GM21390 (cell line): ENCODE measurements around the gene FAM13C.
"Not testable (repeated sequence)": the region's sequence is repeated elsewhere in the genome, so short reads cannot be mapped to it uniquely, and the experiment has no call there.

Experiments used
- ATAC-seq: cut with Tn5 transposase; IDR thresholded peaks from one replicate; pipeline ENCODE4 v1.9.1; 2021; ENCODE audit not compliant: unreplicated experiment

Gene FAM13C

DNA sequence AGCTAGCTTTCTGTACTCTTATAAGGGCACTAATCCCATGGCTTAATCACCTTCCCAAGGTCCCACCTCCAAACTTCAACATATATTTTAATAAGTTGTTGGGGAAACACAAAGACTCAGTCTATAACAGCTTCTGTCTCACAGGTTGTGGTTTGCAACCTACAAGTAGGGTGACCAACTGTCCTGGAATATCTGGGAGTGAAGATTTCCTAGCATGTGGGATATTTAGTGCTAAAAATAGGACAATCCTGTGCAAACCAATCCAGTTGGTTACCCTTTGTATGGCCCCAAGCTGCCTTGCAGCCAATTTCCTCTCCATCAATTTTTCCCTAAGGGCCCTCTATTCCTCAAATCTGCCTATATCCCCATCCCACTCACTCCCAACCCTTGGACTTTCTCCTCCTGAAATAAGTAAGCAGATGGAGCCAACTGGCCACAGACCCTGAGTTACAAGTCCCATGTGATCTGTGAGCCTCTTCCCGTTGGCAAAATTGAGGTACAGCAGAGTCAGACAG, 82.3 kb downstream of the FAM13C start:
- ATAC-seq, result no peak

DNA sequence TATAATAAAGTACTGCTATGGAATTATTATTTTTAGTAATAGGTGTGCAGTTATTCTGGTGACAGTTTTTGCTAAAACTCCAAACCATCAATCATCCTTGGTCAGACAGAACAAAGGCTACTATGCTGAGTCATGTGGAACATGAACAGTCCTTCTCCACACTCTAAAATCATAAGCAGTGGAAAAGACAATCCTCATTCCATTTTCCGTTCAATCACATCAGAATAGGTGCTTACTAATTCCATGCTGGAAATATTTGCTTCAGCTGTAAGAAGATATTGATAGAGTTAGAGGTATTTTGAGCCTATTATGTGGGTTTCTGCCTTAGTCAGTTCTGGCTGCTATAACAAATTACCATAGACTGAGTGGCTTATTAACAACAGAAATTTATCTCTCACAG, 82.9 kb downstream of the FAM13C start:
- no peak for ATAC-seq

DNA sequence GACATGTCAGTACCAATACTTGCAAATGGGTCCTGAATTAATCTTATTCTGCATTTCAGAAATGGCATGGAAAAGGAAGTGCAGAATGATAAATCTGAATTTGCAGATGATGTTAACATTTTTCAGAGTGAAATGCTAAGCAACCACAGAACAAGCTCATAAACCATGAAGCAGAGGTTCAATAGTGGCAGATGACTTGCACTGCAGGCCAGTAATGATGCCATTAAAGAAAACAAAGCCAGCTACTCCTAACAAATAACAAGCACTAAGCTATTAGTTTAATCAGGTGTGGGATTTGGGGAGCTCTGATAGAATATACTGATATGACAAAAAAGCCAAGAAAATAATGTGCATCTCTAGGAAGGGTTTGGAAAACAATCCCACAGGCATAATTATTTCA, 85.4 kb downstream of the FAM13C start:
- no peak for ATAC-seq

GRCh38 chr10:59276133-59276532, 86.2 kb downstream of the FAM13C start:
- ATAC-seq, result no peak

- ATAC-seq, result no peak
Observed at GRCh38 chr10:59273445-59273844, 88.9 kb downstream of the FAM13C start.

DNA sequence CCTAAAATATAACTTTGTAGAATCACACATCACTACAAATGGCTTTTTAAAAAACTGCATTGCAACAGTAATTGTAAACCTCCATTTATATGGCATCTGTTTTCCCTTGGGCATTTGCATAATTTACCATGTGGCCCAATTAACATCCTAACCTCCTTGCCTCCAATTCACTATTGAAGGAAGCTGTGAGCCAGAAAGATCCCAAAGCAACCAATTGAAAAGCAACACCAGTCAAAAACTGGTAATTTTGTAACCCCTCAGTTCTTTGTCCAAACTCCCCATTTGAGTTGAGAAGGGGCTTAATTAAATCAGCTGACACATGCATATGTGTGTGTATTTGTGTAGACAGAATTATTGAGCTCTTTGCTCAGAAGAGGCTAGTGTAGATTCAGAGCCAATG, 90.3 kb downstream of the FAM13C start:
- ATAC-seq, result no peak

DNA sequence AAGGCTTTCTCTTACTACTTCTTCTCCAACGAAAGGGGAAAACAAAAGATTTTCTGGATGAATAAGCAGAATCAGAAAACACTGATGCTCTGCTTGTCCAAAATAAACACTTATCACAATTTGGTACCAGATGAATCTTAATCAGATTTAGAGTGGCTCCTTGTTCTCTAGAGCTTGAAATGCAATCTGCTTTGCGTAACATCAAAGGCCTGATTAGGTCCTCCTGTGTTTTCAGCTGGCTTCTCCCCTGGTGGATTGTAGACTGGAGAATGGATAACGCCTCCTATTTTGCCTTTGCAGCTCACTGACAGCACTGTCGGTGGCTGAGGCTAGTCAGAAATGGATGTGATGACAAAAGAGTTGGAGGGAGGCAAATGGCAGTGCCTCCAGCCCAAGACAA, 91.2 kb downstream of the FAM13C start:
- ATAC-seq, result no peak

GRCh38 chr10:59270492-59270891, 91.9 kb downstream of the FAM13C start:
- no peak for ATAC-seq

DNA sequence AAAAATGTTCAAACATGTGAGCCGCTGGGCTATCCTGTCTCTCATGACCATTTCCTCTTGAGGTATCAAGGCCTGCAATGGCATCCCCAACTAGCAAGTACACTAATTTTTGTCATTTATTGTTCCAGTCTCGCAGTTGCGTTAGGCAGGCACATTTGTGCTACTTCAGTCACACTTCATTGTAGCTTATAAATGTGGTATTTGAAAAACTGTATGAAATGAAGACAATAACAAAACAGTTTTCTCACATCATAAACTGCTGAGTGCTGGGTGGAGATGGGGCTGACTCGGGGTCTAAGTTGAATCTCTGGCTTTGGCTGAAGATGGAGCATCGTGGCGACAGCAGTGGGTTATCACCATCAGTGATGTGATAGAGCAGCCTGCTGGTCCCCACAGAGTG, 92.7 kb downstream of the FAM13C start:
- ATAC-seq, result no peak

- no peak for ATAC-seq
Observed at GRCh38 chr10:59268460-59268859, 93.9 kb downstream of the FAM13C start.

- ATAC-seq, result no peak
Observed at GRCh38 chr10:59266321-59266720, 96.0 kb downstream of the FAM13C start.

- ATAC-seq, result no peak
Observed at GRCh38 chr10:59265141-59265540, 97.2 kb downstream of the FAM13C start.

- no peak for ATAC-seq
Observed at GRCh38 chr10:59258890-59259289, 103.5 kb downstream of the FAM13C start.

DNA sequence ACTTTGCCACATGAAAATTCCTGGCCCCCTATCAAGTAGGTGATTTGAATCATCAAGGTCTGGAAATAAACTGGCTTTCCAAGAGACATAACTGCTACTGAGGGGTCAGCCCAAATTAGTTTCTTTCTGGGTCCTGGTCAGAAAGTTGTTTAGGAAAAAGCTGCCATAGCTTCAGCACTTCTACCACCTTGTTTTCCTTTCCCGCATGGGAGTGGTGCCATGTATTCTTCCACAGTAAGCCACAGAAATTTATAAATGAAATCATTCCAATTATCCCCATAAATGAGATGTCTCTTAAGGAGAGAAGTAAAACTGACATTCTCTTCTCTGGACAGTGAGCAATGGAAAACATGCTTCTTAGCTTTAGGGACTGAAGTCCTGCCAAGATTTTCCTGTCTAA, 105.1 kb downstream of the FAM13C start:
- ATAC-seq, result no peak

DNA sequence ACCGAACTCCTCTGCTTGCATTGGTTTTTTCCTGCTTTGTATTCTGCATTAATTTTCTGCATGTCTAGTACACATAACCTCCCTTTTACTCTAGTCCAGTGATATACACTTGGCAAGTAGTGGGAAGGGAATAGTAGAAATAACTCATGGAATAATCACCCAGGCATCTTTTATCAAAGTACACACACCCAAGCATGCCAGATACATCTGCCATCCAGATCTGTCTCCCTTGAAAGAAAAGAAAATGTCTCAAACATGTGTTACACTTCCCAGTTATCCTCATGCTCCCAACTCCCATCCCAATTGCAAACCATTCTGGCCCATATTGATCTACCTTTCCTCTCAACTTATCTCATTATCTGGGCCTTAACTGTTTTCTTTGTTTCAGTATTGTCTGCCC, 106.9 kb downstream of the FAM13C start:
- no peak for ATAC-seq

GRCh38 chr10:59252491-59252890, 109.9 kb downstream of the FAM13C start:
- ATAC-seq, result no peak

- no peak for ATAC-seq
Observed at GRCh38 chr10:59245686-59246085, 116.7 kb downstream of the FAM13C start.

GRCh38 chr10:59244871-59245270, 117.5 kb downstream of the FAM13C start:
- no peak for ATAC-seq

GRCh38 chr10:59243611-59244195, 118.6 kb downstream of the FAM13C start:
- no peak for ATAC-seq

DNA sequence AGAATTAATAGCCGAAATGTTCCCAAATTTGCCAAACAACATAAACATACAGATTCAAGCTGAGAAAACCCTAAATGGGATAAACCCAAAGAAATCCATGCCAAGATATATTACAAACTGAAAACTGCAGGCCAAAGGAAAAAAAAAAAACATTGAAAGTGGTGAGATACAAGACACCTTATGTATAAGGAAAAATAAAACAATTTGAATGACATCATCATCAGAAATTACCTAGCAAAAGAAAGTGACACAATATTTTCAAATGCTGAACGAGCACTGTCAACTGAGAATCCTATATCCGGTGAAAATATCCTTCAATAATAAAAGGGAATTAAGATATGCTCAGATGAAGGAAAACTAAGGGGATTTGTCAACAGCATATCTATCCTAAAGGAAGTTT, 119.4 kb downstream of the FAM13C start:
- ATAC-seq, result no peak

- ATAC-seq, result no peak
Observed at GRCh38 chr10:59242057-59242456, 120.3 kb downstream of the FAM13C start.

DNA sequence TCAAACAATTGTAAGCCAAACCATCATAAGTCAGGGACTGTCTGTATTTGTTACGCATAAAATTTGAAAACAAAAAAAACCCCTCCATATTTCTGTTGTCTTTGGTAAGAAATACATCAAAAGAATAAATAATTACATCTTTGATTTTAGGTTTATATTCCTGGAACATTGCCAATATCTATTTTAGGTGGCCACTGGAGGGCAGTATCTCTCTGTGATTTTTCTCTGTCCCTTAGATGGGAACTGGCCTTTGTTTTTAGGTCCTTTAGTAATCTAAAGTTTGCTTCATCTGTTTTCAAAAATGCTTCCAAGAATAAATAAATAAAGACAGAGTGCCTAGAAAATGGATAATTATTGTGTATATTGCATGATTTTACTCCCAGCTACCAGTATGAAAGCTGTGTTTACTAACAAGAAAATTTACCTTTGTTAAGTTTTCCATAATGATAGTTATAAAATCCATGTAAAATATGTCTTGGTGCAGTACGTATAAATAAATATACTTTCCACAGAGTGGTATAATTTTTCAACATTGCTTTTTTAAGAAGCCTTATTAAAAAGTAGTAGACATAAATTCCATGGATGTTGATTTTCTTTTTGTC, 121.7 kb downstream of the FAM13C start:
- ATAC-seq, result no peak

GRCh38 chr10:59239108-59239507, 123.2 kb downstream of the FAM13C start:
- ATAC-seq, result not testable (repeated sequence)
